ENCODE results near the gene ALX1. TPM values are rescaled to one million over a fixed set of nuclear protein-coding genes. Genes with fewer than 3 reads are reported as not detected.

Gene ALX1
- total and polyA plus RNA-seq, 2 of the 4 experiments (the other 2 are of a cell fraction), result not detected

DNA sequence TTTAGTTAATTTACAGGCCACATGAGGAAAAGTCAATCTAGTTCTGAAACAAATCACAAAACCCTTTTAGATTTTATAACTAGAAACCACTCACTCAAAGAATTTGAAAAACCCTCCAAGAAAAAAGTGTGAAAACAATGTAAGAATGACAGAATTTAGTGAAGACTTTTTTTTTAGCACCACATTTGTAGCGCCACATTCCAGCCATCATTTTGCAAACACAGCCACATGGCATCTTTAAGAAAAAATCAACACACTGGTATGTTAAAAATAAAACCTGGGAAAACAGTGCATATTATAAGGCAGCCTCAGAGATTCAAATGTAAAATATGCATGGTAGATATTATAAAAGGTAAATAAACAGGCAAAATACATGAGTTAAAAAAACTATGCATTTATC is 22.3 kb upstream of the ALX1 start:
- intact Hi-C loops (cut with micrococcal nuclease), result no loop called here

More for the DNA sequence above, 22.3 kb upstream of the ALX1 start:
- Histone ChIP-seq H2AK5ac (ENCODE audit: low read depth, low read length) (no peak overlapping the region), H2BK20ac (ENCODE audit: low read depth, low read length) (no peak overlapping the region), H3K27me3 (ENCODE audit: control insufficient read depth, insufficient read depth, low read length) (no peaks in the 10 kb centered on the region), H3K36me3 (ENCODE audit: control insufficient read depth, insufficient read depth, low read length) (no peaks in the 10 kb centered on the region), H4K5ac (ENCODE audit: low read depth, low read length) (no peak overlapping the region), H3K4me2 (ENCODE audit: low read depth, low read length) (no peak overlapping the region), H3K4me3 (ENCODE audit: insufficient read depth, low read depth, low read length) (no peak overlapping the region), H2AFZ (replicated peaks; ENCODE audit: low read length, poor library complexity) (no peak overlapping the region), H3K9me3 (ENCODE audit: control insufficient read depth, insufficient read depth, low read length) (no peaks in the 10 kb centered on the region), H3K9me1 (ENCODE audit: insufficient read depth, low read length) (no peaks in the 10 kb centered on the region), H2BK120ac (ENCODE audit: low read depth, low read length) (no peak overlapping the region), H3K14ac (replicated peaks; ENCODE audit: low read depth, low read length) (no peak overlapping the region), H3K27ac (ENCODE audit: insufficient read depth, low read length) (no peak overlapping the region), H2AK9ac (replicated peaks; ENCODE audit: low read depth, low read length, poor library complexity) (no peak overlapping the region), H3K9ac (ENCODE audit: low read depth, low read length) (no peak overlapping the region), H4K20me1 (ENCODE audit: insufficient read depth, low read length) (no peaks in the 10 kb centered on the region), H3K23ac (ENCODE audit: low read depth, low read length) (no peak overlapping the region), H4K91ac (ENCODE audit: insufficient read depth, low read depth, low read length) (no peak overlapping the region), H3K4ac (ENCODE audit: low read depth, low read length) (no peak overlapping the region), H3K56ac (ENCODE audit: extremely low read depth, insufficient read depth, low read length) (no peak overlapping the region), H2BK15ac (ENCODE audit: low read depth, low read length) (no peak overlapping the region), H2BK5ac (ENCODE audit: low read depth, low read length, poor library complexity, severe bottlenecking) (no peak overlapping the region), H3K4me1 (ENCODE audit: control insufficient read depth, insufficient read depth, low read length) (no peaks in the 10 kb centered on the region), H3K18ac (ENCODE audit: low read depth, low read length) (no peak overlapping the region), H4K8ac (ENCODE audit: low read depth in 2 of 2, low read length in 2 of 2) (no peak overlapping the region), H3K79me1 (ENCODE audit: low read depth in 1 of 2, low read length in 2 of 2) (no peaks in the 10 kb centered on the region)
- no peak for TF ChIP-seq RAD21 (IDR thresholded peaks at IDR 0.05; ENCODE audit: low read length)
- ChIA-PET CTCF (interaction anchor here (0.6 kb wide), 1 partner anchor 150 kb away, joined by 6 read pairs; no protein-coding TSS in a partner anchor), POLR2A (ENCODE audit: unreplicated experiment) (no interaction called here)
- no peak for DNase-seq
- no TSS peak for BruUV-seq (replicated peaks)
- dilution Hi-C loops (cut with HindIII; ENCODE audit: low sequenced_read_pairs, unreplicated experiment) (no loop called here), in situ Hi-C loops (cut with MboI; ENCODE audit: low sequenced_read_pairs) (no loop called here)
- no CpG with 5 or more reads among the region's 1 CpG for WGBS, 2 experiments (ENCODE audit: extremely low coverage in 2 of 2, insufficient read length in 1 of 2)
- no peak for ATAC-seq (ENCODE audit: low read depth)
